Measurements from ENCODE around the gene CTBP1.

CTBP1 gene

DNA sequence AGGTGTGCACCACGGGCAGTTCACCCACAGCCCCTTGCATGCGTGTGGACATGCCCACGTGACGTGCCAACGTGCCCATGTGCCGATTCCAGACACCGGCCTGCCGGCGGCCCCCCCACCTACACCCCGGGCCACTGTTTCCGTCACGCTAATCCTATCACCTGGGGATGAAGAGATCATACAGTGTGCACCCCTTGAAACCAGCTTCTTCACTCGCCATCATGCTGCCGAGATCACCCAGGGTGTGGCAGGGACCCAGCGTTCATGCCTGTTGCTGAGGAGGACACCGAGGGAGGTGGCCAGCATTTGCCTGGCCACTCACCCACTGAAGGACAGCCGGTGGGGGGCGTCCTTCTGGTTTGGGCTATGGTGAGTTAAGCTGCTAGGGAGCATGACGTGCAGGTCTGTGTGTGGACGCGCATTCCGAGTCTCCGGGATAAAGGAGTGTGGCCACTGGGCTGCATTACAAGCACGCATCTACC is 14.1 kb downstream of the CTBP1 start:
- DNase-seq (ENCODE audit: insufficient read length, low spot score) (peak; percentile 30), FAIRE-seq (no peak)
- TF ChIP-seq SPI1 (IDR thresholded peaks at IDR 0.05; ENCODE audit: low read depth, low read length) (no peak), TAF1 (IDR thresholded peaks at IDR 0.05; ENCODE audit: low read depth, low read length) (no peak), POLR2A (IDR thresholded peaks at IDR 0.05; ENCODE audit: low read depth, low read length) (peak; percentile 49; the same call in 1 of the 2 replicates)

DNA sequence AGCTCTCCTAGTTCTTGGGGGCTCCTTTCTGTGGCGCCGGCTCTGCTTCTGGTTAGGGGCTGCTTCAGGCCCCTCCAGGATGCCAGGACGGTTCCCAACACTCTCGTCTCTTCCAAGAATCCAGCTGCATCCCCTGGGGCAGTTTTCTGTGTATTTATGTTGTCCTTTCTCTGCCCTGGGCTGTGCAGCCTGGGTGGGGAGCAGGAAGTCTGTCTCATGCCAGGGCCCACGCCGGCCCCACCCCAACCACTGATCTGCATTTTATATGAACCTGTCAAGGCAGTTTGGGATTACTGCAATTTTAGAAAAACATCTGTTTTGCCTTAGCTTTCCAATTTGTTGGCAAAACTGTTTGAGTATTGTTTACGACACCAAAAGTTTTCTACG is 14.6 kb downstream of the CTBP1 start:
- DNase-seq (ENCODE audit: insufficient read length, low spot score) (no peak), FAIRE-seq (no peak)
- TF ChIP-seq POLR2AphosphoS5 (IDR thresholded peaks at IDR 0.05; ENCODE audit: low read depth, low read length) = no peak
- TF ChIP-seq POU2F2 (IDR thresholded peaks at IDR 0.05; ENCODE audit: low read depth, low read length) = no peak
- no peak for TF ChIP-seq SPI1 (IDR thresholded peaks at IDR 0.05; ENCODE audit: low read depth, low read length)
- no peak for TF ChIP-seq TAF1 (IDR thresholded peaks at IDR 0.05; ENCODE audit: low read depth, low read length)
- no peak for TF ChIP-seq POLR2A (IDR thresholded peaks at IDR 0.05; ENCODE audit: low read depth, low read length)
- TF ChIP-seq PAX5 (IDR thresholded peaks at IDR 0.05; ENCODE audit: insufficient read depth, low read length, severe bottlenecking) = no peak

DNA sequence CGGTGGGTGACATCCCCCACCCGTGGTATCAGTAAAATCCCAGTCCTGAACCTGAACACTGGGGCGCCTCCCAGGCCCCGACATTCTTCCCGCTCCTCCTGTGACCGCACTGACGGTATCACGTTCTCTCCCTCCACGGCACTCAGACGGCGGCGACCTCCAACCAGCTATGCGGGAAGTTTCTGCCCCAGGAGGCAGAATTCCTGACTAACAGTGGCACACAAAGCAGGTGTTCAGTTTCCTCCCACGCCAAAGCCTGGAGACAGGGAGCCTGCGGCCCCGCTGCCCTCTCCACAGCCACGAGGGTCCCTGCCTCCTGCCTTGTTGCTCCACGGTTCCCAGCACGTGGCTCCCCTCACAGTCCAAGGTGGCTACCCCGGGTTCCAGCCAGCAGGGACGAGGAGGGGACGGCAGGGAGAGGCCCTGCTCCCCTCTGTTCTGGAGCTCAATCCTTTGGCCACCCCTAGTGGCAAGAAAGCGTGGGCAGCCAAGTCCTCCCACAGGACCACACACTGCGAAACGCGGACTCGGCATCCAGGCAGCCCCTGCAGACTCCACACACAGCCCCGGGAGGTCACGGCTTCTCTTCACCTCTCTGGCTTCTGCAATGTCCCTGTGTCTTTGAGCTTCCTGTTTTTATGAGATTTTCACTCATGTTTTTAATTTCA is 15.2 kb downstream of the CTBP1 start:
- DNase-seq (ENCODE audit: insufficient read length, low spot score) (no peak), FAIRE-seq (no peak)
- TF ChIP-seq POLR2AphosphoS5 (IDR thresholded peaks at IDR 0.05; ENCODE audit: low read depth, low read length) (0 out of 2 replicates have a peak, but pooled peaks have one; percentile 21), TAF1 (IDR thresholded peaks at IDR 0.05; ENCODE audit: low read depth, low read length) (no peak)

DNA sequence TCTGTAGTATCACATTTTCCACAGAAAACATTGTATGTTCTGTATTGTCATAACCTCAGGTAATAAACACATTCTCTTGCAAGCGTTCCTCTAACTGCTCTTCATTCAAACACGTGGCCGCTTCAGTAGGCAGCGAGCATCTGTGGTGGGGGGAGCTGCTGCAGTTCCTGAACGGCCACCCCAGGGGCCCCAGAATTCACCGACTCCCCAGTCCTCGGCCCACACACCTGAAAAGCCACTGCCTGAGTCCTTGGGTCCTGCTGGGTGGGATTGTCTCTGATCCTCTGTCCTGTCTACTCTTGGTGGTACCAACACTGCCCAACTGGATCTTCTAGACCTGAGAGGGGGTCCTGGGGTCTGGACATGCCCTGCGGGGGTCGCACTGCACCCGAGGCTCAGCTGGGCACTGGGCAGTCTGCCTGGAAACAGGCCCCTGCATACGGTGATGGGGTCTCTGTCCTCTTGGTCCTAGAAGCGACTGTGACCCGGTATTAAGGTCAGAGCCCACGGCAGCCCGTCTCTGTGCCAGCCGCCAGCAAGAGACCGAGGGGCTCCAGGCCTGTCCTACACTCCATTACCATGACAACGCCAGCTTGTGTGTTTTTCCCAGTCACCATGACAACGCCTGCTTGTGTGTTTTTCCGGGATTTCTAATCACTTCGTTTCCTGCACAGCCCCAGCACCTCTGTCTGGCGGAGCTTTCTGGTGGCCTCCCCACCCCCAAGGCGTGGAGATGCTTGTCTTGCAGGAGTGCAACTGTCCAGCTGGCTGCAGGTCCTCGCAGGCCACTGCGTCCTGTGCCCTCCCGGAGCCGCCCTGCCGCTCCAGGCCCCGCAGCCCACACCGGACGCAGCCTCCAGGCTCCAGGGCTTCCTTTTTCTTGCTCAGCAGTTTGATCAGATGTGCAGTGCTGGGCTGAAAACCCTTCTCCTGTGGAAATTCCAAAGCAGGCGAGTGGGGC is 16.0 kb downstream of the CTBP1 start:
- DNase-seq (ENCODE audit: insufficient read length, low spot score) = no peak
- no peak for TF ChIP-seq PAX5 (IDR thresholded peaks at IDR 0.05; ENCODE audit: insufficient read depth, low read length, severe bottlenecking)
- TF ChIP-seq SPI1 (IDR thresholded peaks at IDR 0.05; ENCODE audit: low read depth, low read length) = no peak
- TF ChIP-seq POLR2AphosphoS5 (IDR thresholded peaks at IDR 0.05; ENCODE audit: low read depth, low read length) = no peak
- TF ChIP-seq TAF1 (IDR thresholded peaks at IDR 0.05; ENCODE audit: low read depth, low read length) = no peak
- TF ChIP-seq POLR2A (IDR thresholded peaks at IDR 0.05; ENCODE audit: low read depth, low read length) = no peak
- no peak for TF ChIP-seq POU2F2 (IDR thresholded peaks at IDR 0.05; ENCODE audit: low read depth, low read length)
- FAIRE-seq = no peak

DNA sequence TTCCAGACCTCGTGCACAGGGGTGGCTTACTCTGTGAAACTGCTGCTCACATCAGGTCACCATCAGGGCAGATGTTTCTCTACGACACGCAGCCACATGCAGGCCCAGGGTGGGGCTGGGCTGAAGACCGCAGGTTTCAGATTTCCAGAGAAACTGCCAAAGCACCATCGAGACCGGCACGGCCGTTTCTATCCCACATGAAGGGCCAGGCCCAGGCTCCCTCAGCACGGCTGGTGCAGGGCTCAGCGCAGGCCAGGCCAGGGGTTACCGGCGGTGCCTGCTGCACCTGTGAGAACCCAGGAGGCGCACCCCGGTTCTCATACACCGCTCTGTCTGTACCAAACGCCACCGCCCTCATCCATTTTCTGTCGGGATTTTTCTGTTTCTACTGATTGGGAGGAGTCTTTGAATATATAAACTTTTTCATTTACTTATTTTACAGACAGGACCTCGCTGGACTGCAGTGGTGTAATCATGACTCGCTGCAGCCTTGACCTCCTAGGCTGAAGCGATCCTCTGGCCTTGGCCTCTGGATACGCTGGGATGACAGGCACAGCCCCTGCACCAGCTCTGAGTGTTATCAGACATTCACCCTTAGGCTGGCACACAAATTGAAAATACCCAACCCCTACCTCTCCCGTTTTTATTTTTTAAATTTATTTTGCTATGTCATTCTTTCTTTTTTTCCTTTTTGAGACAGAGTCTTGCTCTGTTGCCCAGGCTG is 17.1 kb downstream of the CTBP1 start:
- FAIRE-seq = no peak
- TF ChIP-seq PAX5 (IDR thresholded peaks at IDR 0.05; ENCODE audit: insufficient read depth, low read length, severe bottlenecking) = no peak
- TF ChIP-seq POU2F2 (IDR thresholded peaks at IDR 0.05; ENCODE audit: low read depth, low read length) = no peak
- TF ChIP-seq POLR2A (IDR thresholded peaks at IDR 0.05; ENCODE audit: low read depth, low read length) = no peak
- no peak for DNase-seq (ENCODE audit: insufficient read length, low spot score)

DNA sequence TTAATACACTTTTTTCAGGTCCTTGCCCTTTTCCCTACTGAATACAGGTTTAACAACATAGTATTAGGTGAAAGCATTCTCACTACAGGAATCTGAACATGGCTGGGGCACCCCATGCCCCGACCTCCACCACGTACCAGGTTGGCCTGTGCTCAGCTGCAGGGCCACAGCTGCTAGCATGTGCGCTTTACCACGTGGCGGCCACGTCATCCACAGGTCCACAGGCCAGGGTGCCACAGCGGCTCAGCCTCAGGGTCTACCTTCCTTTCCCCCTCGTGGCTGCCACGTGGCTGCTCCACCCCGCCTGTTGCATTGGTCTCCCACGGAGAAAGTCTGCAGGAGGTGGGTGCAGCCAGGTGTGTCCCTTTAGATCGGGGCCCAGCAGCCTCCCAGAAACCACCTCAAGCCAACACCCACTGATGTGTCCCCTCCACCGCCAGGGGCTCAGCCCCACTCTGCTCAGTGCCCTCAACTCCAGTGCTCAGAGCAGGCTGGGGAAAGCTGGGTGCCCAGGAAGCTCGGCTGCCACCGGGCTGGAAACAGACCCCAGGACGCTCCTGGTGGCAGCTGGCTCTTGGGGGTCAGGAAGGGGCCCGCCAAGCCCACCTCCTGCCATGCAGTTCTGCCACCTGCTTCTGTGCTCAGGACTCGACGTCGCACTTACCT is 17.8 kb downstream of the CTBP1 start:
- FAIRE-seq = no peak
- no peak for DNase-seq (ENCODE audit: insufficient read length, low spot score)
- TF ChIP-seq TAF1 (IDR thresholded peaks at IDR 0.05; ENCODE audit: low read depth, low read length) (no peak), POLR2AphosphoS5 (IDR thresholded peaks at IDR 0.05; ENCODE audit: low read depth, low read length) (no peak)

DNA sequence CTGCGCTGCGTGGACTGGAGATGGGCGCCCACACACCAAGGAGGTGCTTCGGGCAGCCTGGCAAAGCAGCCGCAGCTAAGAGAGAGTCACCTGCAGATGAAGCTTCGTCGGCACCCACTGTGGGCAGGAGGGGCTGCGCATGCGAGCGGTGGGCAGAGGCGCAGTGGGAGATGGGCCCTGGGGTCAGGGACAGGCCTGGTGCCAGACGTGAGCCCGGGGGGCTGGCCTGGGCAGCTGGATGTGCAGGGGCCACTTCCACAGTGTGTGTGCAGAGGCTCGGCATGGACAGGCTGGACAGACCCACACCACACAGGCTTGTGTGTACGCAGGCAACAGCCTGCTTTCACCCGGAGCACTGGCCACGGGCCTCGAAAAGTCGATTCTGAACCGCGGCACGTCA is 18.6 kb downstream of the CTBP1 start:
- FAIRE-seq (no peak), DNase-seq (ENCODE audit: insufficient read length, low spot score) (no peak)
- TF ChIP-seq POLR2A (IDR thresholded peaks at IDR 0.05; ENCODE audit: low read depth, low read length) (no peak), TAF1 (IDR thresholded peaks at IDR 0.05; ENCODE audit: low read depth, low read length) (no peak), PAX5 (IDR thresholded peaks at IDR 0.05; ENCODE audit: insufficient read depth, low read length, severe bottlenecking) (no peak), POLR2AphosphoS5 (IDR thresholded peaks at IDR 0.05; ENCODE audit: low read depth, low read length) (no peak), SPI1 (IDR thresholded peaks at IDR 0.05; ENCODE audit: low read depth, low read length) (no peak), POU2F2 (IDR thresholded peaks at IDR 0.05; ENCODE audit: low read depth, low read length) (no peak)

DNA sequence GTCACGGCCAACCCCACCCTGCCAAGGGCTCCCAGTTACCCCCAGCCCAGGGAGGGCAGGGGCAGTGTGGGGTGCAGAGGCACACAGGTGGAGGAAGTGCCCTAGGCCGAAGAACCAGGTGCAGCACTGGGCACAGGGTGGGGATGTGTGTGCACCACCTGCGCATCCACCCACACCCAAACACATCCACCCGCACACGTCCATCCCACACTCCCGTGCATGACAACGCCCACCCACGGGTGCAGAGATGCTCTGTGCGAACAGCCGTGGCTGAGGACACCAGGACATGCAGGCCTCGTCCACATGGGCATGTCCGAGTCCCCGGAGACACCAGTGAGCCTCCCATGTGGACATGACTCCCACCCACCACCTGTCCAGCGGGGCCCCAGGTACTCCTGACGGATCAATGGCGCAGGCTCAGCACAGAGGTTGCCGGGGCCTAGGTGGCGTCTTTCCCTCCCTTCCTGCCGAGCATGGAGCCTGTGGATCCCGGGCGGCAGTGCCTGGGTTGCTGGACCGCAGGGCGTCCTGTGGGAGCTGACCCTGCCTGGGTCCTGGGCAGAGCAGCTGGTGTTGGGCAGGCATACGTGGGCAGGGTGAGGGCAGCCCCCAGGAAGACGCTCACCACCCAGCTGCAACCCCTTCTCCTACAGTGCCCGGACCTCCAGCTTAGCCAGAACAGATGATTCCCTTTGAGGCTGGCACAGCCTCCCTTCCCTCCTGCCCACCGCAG is 19.6 kb downstream of the CTBP1 start:
- no peak for DNase-seq (ENCODE audit: insufficient read length, low spot score)
- FAIRE-seq = no peak
- TF ChIP-seq SPI1 (IDR thresholded peaks at IDR 0.05; ENCODE audit: low read depth, low read length) (no peak), POLR2A (IDR thresholded peaks at IDR 0.05; ENCODE audit: low read depth, low read length) (no peak), TAF1 (IDR thresholded peaks at IDR 0.05; ENCODE audit: low read depth, low read length) (no peak), POLR2AphosphoS5 (IDR thresholded peaks at IDR 0.05; ENCODE audit: low read depth, low read length) (no peak), POU2F2 (IDR thresholded peaks at IDR 0.05; ENCODE audit: low read depth, low read length) (no peak), PAX5 (IDR thresholded peaks at IDR 0.05; ENCODE audit: insufficient read depth, low read length, severe bottlenecking) (no peak)

DNA sequence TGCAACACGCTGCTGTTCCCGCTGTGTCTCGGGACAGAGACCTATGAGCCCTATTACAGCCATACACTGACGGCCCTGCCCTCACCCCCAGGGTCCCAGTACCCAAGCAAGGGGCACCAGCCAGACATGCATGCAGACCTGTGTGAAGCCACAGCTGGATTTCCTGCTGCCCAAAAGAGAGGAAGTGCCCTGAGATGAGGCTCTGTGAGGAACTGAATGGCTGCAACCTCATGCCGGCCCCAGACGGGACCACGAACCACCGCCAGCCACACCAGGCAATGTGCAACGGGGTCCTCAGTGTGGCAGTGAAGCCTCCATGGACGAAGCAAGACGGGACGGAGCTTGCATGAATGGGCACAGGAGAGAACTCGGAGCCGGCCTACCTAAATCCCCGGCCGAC is 21.1 kb downstream of the CTBP1 start:
- FAIRE-seq = no peak
- no peak for DNase-seq (ENCODE audit: insufficient read length, low spot score)

More for the DNA sequence above, 21.1 kb downstream of the CTBP1 start:
- TF ChIP-seq POU2F2 (IDR thresholded peaks at IDR 0.05; ENCODE audit: low read depth, low read length) (no peak), POLR2A (IDR thresholded peaks at IDR 0.05; ENCODE audit: low read depth, low read length) (no peak), POLR2AphosphoS5 (IDR thresholded peaks at IDR 0.05; ENCODE audit: low read depth, low read length) (no peak), PAX5 (IDR thresholded peaks at IDR 0.05; ENCODE audit: insufficient read depth, low read length, severe bottlenecking) (no peak), TAF1 (IDR thresholded peaks at IDR 0.05; ENCODE audit: low read depth, low read length) (no peak), SPI1 (IDR thresholded peaks at IDR 0.05; ENCODE audit: low read depth, low read length) (no peak)

Data from GM12891 (cell line).